Esophagus muscularis mucosa (tissue), 4 donors: ENCODE results near the gene NR5A2. TPM values are rescaled to one million over a fixed set of nuclear protein-coding genes. Genes with fewer than 3 reads are reported as not detected.

ENCODE experiments used
- DNase-seq: peaks from one replicate; pipeline ENCODE4 v3.0.0-alpha.2; 2017; ENCODE audit errors: extremely low spot score
- H3K27ac ChIP-seq, 4 donors: fragments of 200-600 bp; sonication (generic); replicated peaks in 1 of 4; 1 replicate in 3 of 4; 2 replicates in 1 of 4; pipeline ENCODE4 v1.5.1; 2016 to 2019; ENCODE audit warnings: mild to moderate bottlenecking in 1 of 4
- H3K27me3 ChIP-seq, 4 donors: fragments of 200-600 bp; sonication (generic); one replicate each; pipeline versions ENCODE4 v1.5.1 to v1.6.0; 2016 to 2019
- H3K36me3 ChIP-seq, 4 donors: fragments of 200-600 bp; sonication (generic); one replicate each; pipeline ENCODE4 v1.5.1; 2016 to 2019
- H3K4me1 ChIP-seq, 4 donors: fragments of 200-600 bp; sonication (generic); one replicate each; pipeline ENCODE4 v1.5.1; 2016 to 2019
- H3K4me3 ChIP-seq, 4 donors: fragments of 200-600 bp; sonication (generic); 1 replicate in 2 of 4; 2 replicates in 2 of 4; pipeline ENCODE4 v1.5.1; 2016 to 2019; ENCODE audit warnings: mild to moderate bottlenecking in 4 of 4, moderate library complexity in 1 of 4
- H3K9me3 ChIP-seq, 4 donors: fragments of 200-600 bp; sonication (generic); 1 replicate in 3 of 4; 2 replicates in 1 of 4; pipeline ENCODE4 v1.5.1; 2016 to 2019
- CTCF ChIP-seq, 3 experiments: fragments of 200-600 bp in 2 of 3; fragments of 450-650 bp in 1 of 3; sonication (generic) in 2 of 3; IDR thresholded peaks; one replicate each; pipeline ENCODE4 v1.5.1; 2017 to 2019; ENCODE audit warnings: antibody characterized with exemption in 3 of 3, mild to moderate bottlenecking in 2 of 3, moderate library complexity in 1 of 3
- EP300 ChIP-seq: sonication (generic); formaldehyde crosslinking; IDR thresholded peaks from one replicate; pipeline ENCODE4 v1.6.1; 2017; ENCODE audit warnings: antibody characterized with exemption
- POLR2A ChIP-seq: fragments of 450-650 bp; IDR thresholded peaks from one replicate; pipeline ENCODE4 v1.6.1; 2017; ENCODE audit warnings: antibody characterized with exemption, moderate library complexity, mild to moderate bottlenecking, low read depth
- POLR2AphosphoS5 ChIP-seq, 2 donors: sonication (generic); formaldehyde crosslinking; IDR thresholded peaks; one replicate each; pipeline ENCODE4 v1.6.1; 2017; ENCODE audit warnings: antibody characterized with exemption in 2 of 2
- WGBS: methylation state at CpG from one replicate; pipeline ENCODE4 v1.1.5; 2018; 5-methylcytosine and 5-hydroxymethylcytosine counted together
- intact Hi-C: fragments of 100-400 bp; cut with DNase I; formaldehyde crosslinking; loops from one replicate; pipeline ENCODE4 v1.15.1; 2023
- total RNA-seq, 4 donors: library from RNA; depleted of rRNA; stranded (reverse); fragments of >200 nt; gene quantifications; one replicate each; pipeline versions ENCODE4 v1.1.0 to v1.2.1, GENCODE V29; 2016

NR5A2 gene
- total RNA-seq, 4 donors from 2014 or later, result 0.83 to 4.0 (median 2.9) TPM

- no peak for DNase-seq
- Histone ChIP-seq H3K27me3 (no peaks in the 10 kb centered on the region), H3K9me3 (no peaks in the 10 kb centered on the region), H3K4me3 (no peak overlapping the region), H3K4me1 (no peaks in the 10 kb centered on the region), H3K36me3 (no peaks in the 10 kb centered on the region), H3K27ac (no peak overlapping the region)
- intact Hi-C loops, result no loop called here
- 79% methylated on average over 7 of the region's 7 CpGs for WGBS
- TF ChIP-seq POLR2A (no peak), CTCF (IDR thresholded peaks at IDR 0.05) (no peak), EP300 (no peak), POLR2AphosphoS5 (IDR thresholded peaks at IDR 0.05) (no peak)
Observed at GRCh38 chr1:200211157-200211556, 183.6 kb downstream of the NR5A2 start.

- no peak overlapping the region for H3K4me3 ChIP-seq
- 93% methylated on average over 23 of the region's 24 CpGs for WGBS
- no peaks in the 10 kb centered on the region for H3K9me3 ChIP-seq
- no peak for DNase-seq
- H3K36me3 ChIP-seq, result no peaks in the 10 kb centered on the region
- H3K27ac ChIP-seq, result no peak overlapping the region
- TF ChIP-seq POLR2AphosphoS5 (IDR thresholded peaks at IDR 0.05) (no peak), CTCF (IDR thresholded peaks at IDR 0.05) (no peak), POLR2A (no peak), EP300 (no peak)
- no peaks in the 10 kb centered on the region for H3K27me3 ChIP-seq
- intact Hi-C loops, result no loop called here
- H3K4me1 ChIP-seq, result no peaks in the 10 kb centered on the region
Observed at GRCh38 chr1:200213392-200213791, 185.9 kb downstream of the NR5A2 start.

- no peak for DNase-seq
Observed at GRCh38 chr1:200213921-200214320, 186.4 kb downstream of the NR5A2 start.

GRCh38 chr1:200215350-200215749 is 187.8 kb downstream of the NR5A2 start:
- H3K9me3 ChIP-seq, result no peaks in the 10 kb centered on the region
- intact Hi-C loops, result no loop called here
- H3K27me3 ChIP-seq, result no peaks in the 10 kb centered on the region
- no peak overlapping the region for H3K27ac ChIP-seq
- H3K4me3 ChIP-seq, result no peak overlapping the region
- no peak for DNase-seq
- no peaks in the 10 kb centered on the region for H3K4me1 ChIP-seq
- no peak for TF ChIP-seq CTCF (IDR thresholded peaks at IDR 0.05)
- TF ChIP-seq POLR2A, result no peak
- TF ChIP-seq EP300, result no peak
- H3K36me3 ChIP-seq, result no peaks in the 10 kb centered on the region
- WGBS, result 89% methylated on average over 2 of the region's 2 CpGs

More at GRCh38 chr1:200213921-200214320, 186.4 kb downstream of the NR5A2 start:
- H3K27me3 ChIP-seq, result no peaks in the 10 kb centered on the region
- no peak overlapping the region for H3K27ac ChIP-seq
- no peaks in the 10 kb centered on the region for H3K4me1 ChIP-seq
- no peaks in the 10 kb centered on the region for H3K9me3 ChIP-seq
- no peak overlapping the region for H3K4me3 ChIP-seq
- 98% methylated on average over 9 of the region's 15 CpGs for WGBS
- no peaks in the 10 kb centered on the region for H3K36me3 ChIP-seq
- TF ChIP-seq POLR2AphosphoS5 (IDR thresholded peaks at IDR 0.05) (no peak), CTCF (IDR thresholded peaks at IDR 0.05) (no peak), EP300 (no peak), POLR2A (no peak)
- intact Hi-C loops, result no loop called here

- H3K27me3 ChIP-seq, result no peaks in the 10 kb centered on the region
- no peak for DNase-seq
- intact Hi-C loops, result no loop called here
- no peak overlapping the region for H3K4me3 ChIP-seq
- H3K27ac ChIP-seq, result no peak overlapping the region
- no peaks in the 10 kb centered on the region for H3K4me1 ChIP-seq
- H3K36me3 ChIP-seq, result no peaks in the 10 kb centered on the region
- WGBS, result 92% methylated on average over 2 of the region's 5 CpGs
- H3K9me3 ChIP-seq, result no peaks in the 10 kb centered on the region
- TF ChIP-seq CTCF (IDR thresholded peaks at IDR 0.05) (no peak), POLR2AphosphoS5 (IDR thresholded peaks at IDR 0.05) (no peak), POLR2A (no peak), EP300 (no peak)
Observed at GRCh38 chr1:200217703-200218102, 190.2 kb downstream of the NR5A2 start.
